Activated T-cell treated with anti-CD3 and anti-CD28 coated beads, Interleukin-2, amount 50 U/mL, for 72 hours (primary cell): ENCODE data around the gene TBL1X. TPM values are rescaled to one million over a fixed set of nuclear protein-coding genes. Genes with fewer than 3 reads are reported as not detected.
"Not testable (repeated sequence)": the region's sequence is repeated elsewhere in the genome, so short reads cannot be mapped to it uniquely, and the experiment has no call there.

Experiments
- ATAC-seq, 2 donors: fragments of 150-1000 bp; cut with Tn5 transposase; replicated peaks in 1 of 2; 2 replicates each; pipeline ENCODE4 v1.10.0; 2021; ENCODE audit warnings: moderate library complexity in 2 of 2, mild to moderate bottlenecking in 1 of 2
- DNase-seq, 2 donors: peaks; one replicate each; pipeline ENCODE4 v3.0.0; 2021 to 2022; ENCODE audit warnings: mixed read lengths in 1 of 2
- H3K27ac Mint-ChIP-seq: one replicate; pipeline ENCODE4 v1.8.0; 2022; ENCODE audit warnings: mild to moderate bottlenecking, moderate library complexity, mixed read lengths
- H3K27me3 Mint-ChIP-seq: one replicate; pipeline ENCODE4 v1.8.0; 2022; ENCODE audit warnings: low read depth, mixed read lengths
- H3K36me3 Mint-ChIP-seq, 2 donors: one replicate each; pipeline ENCODE4 v1.8.0; 2022; ENCODE audit warnings: mixed read lengths in 2 of 2, mild to moderate bottlenecking in 1 of 2; ENCODE audit not compliant: insufficient read depth in 2 of 2
- H3K4me1 Mint-ChIP-seq: one replicate; pipeline ENCODE4 v1.8.0; 2022; ENCODE audit warnings: low read depth, mixed read lengths
- H3K4me3 Mint-ChIP-seq, 2 donors: one replicate each; pipeline ENCODE4 v1.8.0; 2022; ENCODE audit warnings: mild to moderate bottlenecking in 2 of 2, mixed read lengths in 2 of 2, moderate library complexity in 2 of 2
- H3K9me3 Mint-ChIP-seq, 2 donors: one replicate each; pipeline ENCODE4 v1.8.0; 2022; ENCODE audit warnings: mixed read lengths in 2 of 2
- total RNA-seq, 2 donors: library from RNA; stranded (reverse); gene quantifications; one replicate each; pipeline ENCODE4 v1.2.3, GENCODE V29; 2022

TBL1X gene
- total RNA-seq, 2 donors from 2014 or later = 52.8 to 55.1 TPM

DNA sequence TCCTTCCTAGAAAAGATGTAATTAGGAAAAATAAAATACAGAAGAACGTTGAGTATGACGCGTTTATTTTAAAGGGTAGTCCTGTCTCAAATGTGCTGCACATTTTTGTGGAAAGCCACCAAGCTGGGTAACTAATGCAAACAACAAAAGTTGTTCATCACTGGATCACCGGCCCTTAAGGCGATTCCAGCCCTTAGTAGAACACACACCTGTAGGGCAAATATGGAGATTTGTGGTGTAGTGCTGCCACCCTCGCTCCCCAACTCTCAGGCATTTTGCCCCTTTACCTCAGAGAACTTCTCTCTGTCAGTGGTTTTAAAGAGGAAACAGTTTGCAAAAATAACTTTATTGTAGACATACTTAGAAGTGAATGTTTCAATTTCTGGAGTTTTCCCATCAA, 1.9 kb downstream of the TBL1X start:
- Mint-ChIP-seq H3K27ac (no peak overlapping the region), H3K4me1 (peaks cover 57% of the 10 kb centered on the region), H3K36me3 (peaks cover 9 to 13% of the 10 kb centered on the region in 2 donors), H3K27me3 (peaks cover 8% of the 10 kb centered on the region), H3K4me3 (peak overlapping the region; percentile 81 to 88), H3K9me3 (no peaks in the 10 kb centered on the region)
- ATAC-seq = no peak
- DNase-seq = no peak

DNA sequence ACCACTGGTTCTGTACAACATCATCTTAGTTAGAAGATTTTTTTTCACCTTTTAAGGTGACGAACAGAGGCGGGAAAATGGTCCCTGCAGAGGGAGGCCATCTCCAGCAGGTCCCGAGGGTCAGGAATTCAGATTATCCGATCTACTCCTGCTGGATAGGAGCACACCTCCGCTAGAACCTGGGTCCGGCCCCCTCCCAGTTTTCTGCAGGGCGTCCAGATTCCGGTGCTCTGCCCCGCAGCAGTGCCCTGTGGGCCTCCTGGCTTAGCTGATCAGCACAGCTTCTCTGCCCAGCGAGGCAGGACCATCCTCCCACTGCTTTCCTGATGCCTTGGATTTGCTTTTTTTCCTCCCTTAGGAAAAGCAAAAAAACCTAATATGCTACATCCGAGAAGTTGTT, 2.3 kb downstream of the TBL1X start:
- H3K27me3 Mint-ChIP-seq = peaks cover 8% of the 10 kb centered on the region
- peak overlapping the region; percentile 81 to 88 for H3K4me3 Mint-ChIP-seq
- DNase-seq (no peak), ATAC-seq (no peak)
- no peaks in the 10 kb centered on the region for H3K9me3 Mint-ChIP-seq
- H3K4me1 Mint-ChIP-seq = peaks cover 53% of the 10 kb centered on the region
- H3K27ac Mint-ChIP-seq = no peak overlapping the region
- peaks cover 9 to 13% of the 10 kb centered on the region in 2 donors for H3K36me3 Mint-ChIP-seq

DNA sequence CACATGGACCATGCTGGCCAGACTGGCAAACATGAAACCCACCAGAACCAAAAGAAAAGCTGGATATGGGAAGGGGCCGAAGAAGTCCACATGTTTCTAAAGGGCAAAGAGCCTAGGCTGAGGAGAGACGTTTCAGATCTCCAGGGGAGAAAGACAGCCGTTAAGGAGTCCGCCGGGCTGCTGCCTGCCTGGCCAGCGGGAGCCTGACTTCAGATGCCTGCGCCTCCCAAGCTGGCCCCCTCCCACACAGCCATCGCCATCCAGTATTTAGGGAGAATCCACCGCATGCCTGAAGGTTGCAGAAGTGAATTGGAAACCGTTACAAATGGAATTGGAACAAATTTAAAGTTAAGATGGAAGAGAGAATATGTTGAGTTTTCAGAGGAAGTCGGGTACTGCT, 2.9 kb downstream of the TBL1X start:
- Mint-ChIP-seq H3K27ac (no peak overlapping the region), H3K27me3 (peaks cover 8% of the 10 kb centered on the region), H3K4me3 (peak overlapping the region; percentile 40 to 81), H3K9me3 (no peaks in the 10 kb centered on the region), H3K4me1 (peaks cover 47% of the 10 kb centered on the region), H3K36me3 (peaks cover 9 to 13% of the 10 kb centered on the region in 2 donors)
- ATAC-seq (no peak), DNase-seq (no peak)

GRCh38 chrX:9471571-9471985, 6.7 kb downstream of the TBL1X start:
- H3K27me3 Mint-ChIP-seq = peaks cover 8% of the 10 kb centered on the region
- H3K27ac Mint-ChIP-seq = no peak overlapping the region
- no peak for DNase-seq
- H3K4me3 Mint-ChIP-seq = no peak overlapping the region
- peaks cover 45% of the 10 kb centered on the region for H3K4me1 Mint-ChIP-seq
- no peaks in the 10 kb centered on the region for H3K9me3 Mint-ChIP-seq
- no peak for ATAC-seq
- H3K36me3 Mint-ChIP-seq = peaks cover 4 to 22% of the 10 kb centered on the region in 2 donors

- Mint-ChIP-seq H3K4me1 (peaks cover 33% of the 10 kb centered on the region), H3K27me3 (no peaks in the 10 kb centered on the region), H3K4me3 (no peak overlapping the region), H3K9me3 (no peaks in the 10 kb centered on the region), H3K36me3 (peaks cover 4 to 18% of the 10 kb centered on the region in 2 donors), H3K27ac (no peak overlapping the region)
- DNase-seq (no peak), ATAC-seq (no peak)
Observed at GRCh38 chrX:9473708-9474107, 8.8 kb downstream of the TBL1X start.

- H3K27me3 Mint-ChIP-seq, H3K4me3 Mint-ChIP-seq, H3K27ac Mint-ChIP-seq, DNase-seq, H3K9me3 Mint-ChIP-seq: not testable (repeated sequence)
- ATAC-seq = peak in 1 of 2 donors; percentile 54
- peaks cover 4 to 21% of the 10 kb centered on the region in 2 donors for H3K36me3 Mint-ChIP-seq
- H3K4me1 Mint-ChIP-seq = peaks cover 18% of the 10 kb centered on the region
Observed at GRCh38 chrX:9475417-9475816, 10.6 kb downstream of the TBL1X start.

- Mint-ChIP-seq H3K27me3 (no peaks in the 10 kb centered on the region), H3K36me3 (peaks cover 4 to 23% of the 10 kb centered on the region in 2 donors), H3K4me1 (peaks cover 18% of the 10 kb centered on the region)
Observed at GRCh38 chrX:9475984-9476383, 11.1 kb downstream of the TBL1X start.

GRCh38 chrX:9476810-9477575, 12.1 kb downstream of the TBL1X start:
- no peak for ATAC-seq
- Mint-ChIP-seq H3K9me3 (peaks cover 0 to 2% of the 10 kb centered on the region in 2 donors), H3K27me3 (no peaks in the 10 kb centered on the region), H3K36me3 (peaks cover 4 to 27% of the 10 kb centered on the region in 2 donors), H3K4me3 (no peak overlapping the region), H3K4me1 (peaks cover 19% of the 10 kb centered on the region), H3K27ac (no peak overlapping the region)
- no peak for DNase-seq

More at GRCh38 chrX:9475984-9476383, 11.1 kb downstream of the TBL1X start:
- H3K9me3 Mint-ChIP-seq = peaks cover 0 to 2% of the 10 kb centered on the region in 2 donors
- H3K27ac Mint-ChIP-seq = no peak overlapping the region
- DNase-seq (no peak), ATAC-seq (no peak)
- H3K4me3 Mint-ChIP-seq = no peak overlapping the region

DNA sequence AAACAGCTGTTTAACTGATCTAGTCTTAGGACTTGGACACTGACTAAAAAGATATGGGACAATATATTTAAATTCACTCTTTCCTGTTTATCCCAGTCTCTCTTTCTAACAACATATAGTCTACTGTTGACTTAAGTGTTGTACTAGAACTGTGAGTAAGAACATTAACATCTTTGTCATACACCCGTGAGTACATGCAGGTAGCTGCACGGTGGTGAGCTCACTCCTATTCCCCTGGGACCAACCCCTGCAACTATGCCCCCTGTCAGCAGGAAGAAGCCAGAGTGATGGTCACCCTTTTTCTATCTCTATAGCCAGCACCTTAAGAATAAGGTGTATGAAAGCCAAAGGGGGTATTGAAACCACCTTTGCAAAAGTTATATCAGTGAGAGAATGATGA, 17.6 kb downstream of the TBL1X start:
- H3K27me3 Mint-ChIP-seq = no peaks in the 10 kb centered on the region
- H3K4me3 Mint-ChIP-seq = no peak overlapping the region
- no peak overlapping the region for H3K27ac Mint-ChIP-seq
- H3K36me3 Mint-ChIP-seq = peaks cover 2 to 17% of the 10 kb centered on the region in 2 donors
- peaks cover 7% of the 10 kb centered on the region for H3K4me1 Mint-ChIP-seq
- ATAC-seq (peak in 1 of 2 donors; percentile 21), DNase-seq (no peak)
- peaks cover 0 to 2% of the 10 kb centered on the region in 2 donors for H3K9me3 Mint-ChIP-seq

DNA sequence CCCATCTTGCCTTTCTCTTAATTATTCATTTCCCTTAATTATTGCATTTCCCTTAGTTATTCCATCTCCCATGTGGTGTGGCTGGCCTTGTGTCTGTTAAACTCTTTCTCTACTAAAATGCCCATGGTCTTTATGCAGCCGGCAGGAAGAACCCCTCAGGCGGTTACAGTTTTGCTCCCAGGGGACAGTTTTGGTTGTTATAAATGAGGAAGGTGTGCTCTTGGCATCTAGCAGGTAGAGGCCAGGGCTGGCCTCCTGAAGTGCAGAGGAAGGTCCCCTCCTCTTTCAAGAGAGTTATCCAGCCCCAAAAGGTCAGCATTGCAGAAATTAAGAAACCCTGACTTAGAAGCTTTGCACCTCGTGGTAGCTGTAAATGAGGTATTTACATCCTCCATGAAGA, 18.0 kb downstream of the TBL1X start:
- peaks cover 2 to 17% of the 10 kb centered on the region in 2 donors for H3K36me3 Mint-ChIP-seq
- H3K9me3 Mint-ChIP-seq = peaks cover 0 to 2% of the 10 kb centered on the region in 2 donors
- H3K4me3 Mint-ChIP-seq = no peak overlapping the region
- H3K27me3 Mint-ChIP-seq = no peaks in the 10 kb centered on the region
- ATAC-seq (no peak), DNase-seq (no peak)
- no peak overlapping the region for H3K27ac Mint-ChIP-seq
- H3K4me1 Mint-ChIP-seq = peaks cover 7% of the 10 kb centered on the region

- H3K36me3 Mint-ChIP-seq = peaks cover 2 to 17% of the 10 kb centered on the region in 2 donors
- peaks cover 0 to 2% of the 10 kb centered on the region in 2 donors for H3K9me3 Mint-ChIP-seq
- H3K27me3 Mint-ChIP-seq = no peaks in the 10 kb centered on the region
- DNase-seq (no peak), ATAC-seq (no peak)
- H3K4me3 Mint-ChIP-seq = no peak overlapping the region
- H3K27ac Mint-ChIP-seq = no peak overlapping the region
- peaks cover 7% of the 10 kb centered on the region for H3K4me1 Mint-ChIP-seq
Observed at GRCh38 chrX:9483376-9483775, 18.5 kb downstream of the TBL1X start.

GRCh38 chrX:9486786-9487387, 22.0 kb downstream of the TBL1X start:
- Mint-ChIP-seq H3K4me1 (peaks cover 9% of the 10 kb centered on the region), H3K27ac (no peak overlapping the region), H3K36me3 (peaks cover 0 to 6% of the 10 kb centered on the region in 2 donors), H3K4me3 (no peak overlapping the region), H3K27me3 (no peaks in the 10 kb centered on the region), H3K9me3 (no peaks in the 10 kb centered on the region)
- no peak for DNase-seq
- ATAC-seq = no peak

DNA sequence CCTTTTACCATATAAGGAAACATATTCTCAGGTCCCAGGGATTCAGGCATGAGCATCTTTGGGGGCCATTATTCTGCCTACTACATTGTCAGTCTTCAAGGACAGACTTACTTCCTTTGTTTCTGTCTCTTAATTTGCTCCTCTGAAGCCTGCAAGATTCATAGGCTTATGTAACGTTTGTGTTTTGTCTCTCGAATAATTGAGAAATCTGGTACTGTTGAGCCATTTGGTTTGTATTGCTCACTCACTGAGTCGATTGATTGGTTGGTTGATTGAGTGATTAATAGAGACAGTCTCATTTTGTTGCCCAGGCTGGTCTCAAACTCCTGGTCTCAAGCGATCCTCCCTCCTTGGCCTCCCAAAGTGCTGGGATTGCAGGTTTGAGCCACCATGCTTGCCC, 23.7 kb downstream of the TBL1X start:
- Mint-ChIP-seq H3K4me1 (peaks cover 5% of the 10 kb centered on the region), H3K27ac (no peak overlapping the region), H3K27me3 (no peaks in the 10 kb centered on the region), H3K4me3 (no peak overlapping the region), H3K36me3 (peaks cover 3% of the 10 kb centered on the region in 2 donors), H3K9me3 (no peaks in the 10 kb centered on the region)
- no peak for ATAC-seq
- DNase-seq = no peak
